GM12891 (cell line): Measurements from ENCODE around the gene PSMG1.

Experiments
- DNase-seq: peaks from one replicate; pipeline ENCODE4 v3.0.0; 2011; ENCODE audit warnings: low spot score; ENCODE audit not compliant: insufficient read length
- FAIRE-seq: peaks from 2 replicates; lab custom pipeline; 2011; peaks lifted over from hg19 to GRCh38; lab: Jason Lieb, UNC
- POLR2A ChIP-seq: IDR thresholded peaks from 2 replicates; pipeline ENCODE4 v1.6.1; 2011; ENCODE audit warnings: low read depth, low read length, control low read depth
- POLR2AphosphoS5 ChIP-seq: IDR thresholded peaks from 2 replicates; pipeline ENCODE4 v1.6.1; 2011; ENCODE audit warnings: low read depth, low read length, control low read depth
- POU2F2 ChIP-seq: IDR thresholded peaks from 2 replicates; pipeline ENCODE4 v1.6.1; 2011; ENCODE audit warnings: low read depth, mild to moderate bottlenecking, control low read depth, low read length, moderate library complexity
- SPI1 ChIP-seq: IDR thresholded peaks from 2 replicates; pipeline ENCODE4 v1.6.1; 2011; ENCODE audit warnings: low read depth, low read length, control low read depth
- TAF1 ChIP-seq: IDR thresholded peaks from 2 replicates; pipeline ENCODE4 v1.6.1; 2011; ENCODE audit warnings: low read depth, low read length, control low read depth

PSMG1 gene

DNA sequence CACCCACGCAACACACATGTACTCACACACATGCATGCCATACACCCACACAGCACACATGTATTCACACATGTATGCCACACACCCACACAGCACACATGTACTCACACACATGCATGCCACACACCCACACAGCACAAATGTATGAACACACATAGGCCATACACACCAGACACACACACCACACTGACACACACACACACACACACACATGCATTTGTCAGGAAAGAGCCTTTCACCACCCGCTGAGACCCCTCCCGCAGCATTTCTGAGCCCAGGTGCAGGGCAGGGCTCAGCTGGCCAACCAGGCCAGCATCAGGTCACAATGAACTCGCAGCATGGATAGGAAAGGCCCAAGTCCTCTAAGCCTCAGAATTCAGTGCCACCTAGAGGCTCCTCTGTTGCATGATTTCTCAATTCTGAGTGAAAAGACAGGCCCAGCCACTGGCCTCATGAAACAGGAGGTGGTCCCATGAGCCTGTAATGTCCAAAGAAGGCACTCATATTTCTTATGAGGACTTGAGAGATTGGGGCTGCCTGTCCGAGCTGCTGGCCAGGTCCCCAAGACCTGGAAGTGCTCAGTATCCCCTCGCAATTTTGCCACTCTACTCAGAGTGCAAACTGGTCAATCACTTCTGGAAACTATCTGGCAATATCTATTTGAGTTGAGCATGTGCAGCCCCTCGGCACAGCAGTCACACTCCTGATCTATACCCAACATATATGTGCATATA, 57.3 kb downstream of the PSMG1 start:
- FAIRE-seq (peak; percentile 69), DNase-seq (no peak)
- TF ChIP-seq SPI1 (no peak), POU2F2 (no peak), TAF1 (no peak), POLR2A (no peak), POLR2AphosphoS5 (no peak)
